ENCODE results near the gene ITSN1.
"Not testable (repeated sequence)": the region's sequence is repeated elsewhere in the genome, so short reads cannot be mapped to it uniquely, and the experiment has no call there.

The ITSN1 gene

DNA sequence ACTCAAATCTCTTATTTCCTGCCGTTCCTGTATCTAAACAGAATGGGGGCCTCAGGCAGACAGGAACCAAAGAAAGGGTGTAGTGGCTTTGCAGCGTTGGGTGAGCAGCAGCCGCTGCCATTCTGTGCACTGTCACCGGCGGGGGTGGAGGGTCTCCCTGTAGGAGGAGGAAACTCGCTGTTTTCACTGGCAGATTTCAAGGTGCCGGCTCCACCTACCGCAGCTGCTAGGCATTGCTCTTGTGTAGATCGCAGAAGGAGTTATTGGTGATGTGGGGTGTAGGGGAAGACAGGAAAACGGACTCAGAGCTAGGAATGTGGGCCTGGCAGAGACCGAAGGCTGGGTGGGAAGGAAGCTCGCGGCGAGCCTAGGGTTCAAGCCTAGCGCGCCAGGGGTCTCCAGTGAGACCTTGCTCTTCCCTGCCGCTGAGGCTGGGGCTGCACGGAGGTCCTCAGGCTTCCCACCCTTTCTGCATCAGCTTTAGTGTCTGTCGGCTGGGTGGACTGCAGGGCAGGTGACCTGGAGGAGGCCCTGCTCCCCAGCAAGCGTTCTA is 252.5 kb downstream of the ITSN1 start:
- DNase-seq (ENCODE audit: low read depth): peak; percentile 39

DNA sequence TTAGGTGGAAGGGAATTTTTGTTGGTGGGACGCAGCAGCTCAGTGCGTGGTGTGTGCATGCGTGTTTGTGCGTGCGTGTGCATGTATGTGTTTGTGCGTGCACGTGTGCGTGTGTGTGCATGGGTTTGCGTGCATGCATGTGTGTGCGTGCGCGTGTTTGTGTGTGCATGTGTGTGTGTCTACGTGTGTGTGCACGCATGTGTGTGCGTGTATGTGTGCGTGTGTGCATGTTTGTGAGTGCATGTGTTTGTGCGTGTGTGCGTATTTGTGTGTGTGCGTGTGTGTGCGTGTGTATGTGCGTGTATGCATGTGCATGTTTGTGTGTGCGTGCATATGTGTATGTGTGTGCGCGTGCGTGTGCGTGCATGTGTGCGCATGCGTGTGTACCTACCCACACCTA is 253.1 kb downstream of the ITSN1 start:
- DNase-seq (ENCODE audit: low read depth): no peak

DNA sequence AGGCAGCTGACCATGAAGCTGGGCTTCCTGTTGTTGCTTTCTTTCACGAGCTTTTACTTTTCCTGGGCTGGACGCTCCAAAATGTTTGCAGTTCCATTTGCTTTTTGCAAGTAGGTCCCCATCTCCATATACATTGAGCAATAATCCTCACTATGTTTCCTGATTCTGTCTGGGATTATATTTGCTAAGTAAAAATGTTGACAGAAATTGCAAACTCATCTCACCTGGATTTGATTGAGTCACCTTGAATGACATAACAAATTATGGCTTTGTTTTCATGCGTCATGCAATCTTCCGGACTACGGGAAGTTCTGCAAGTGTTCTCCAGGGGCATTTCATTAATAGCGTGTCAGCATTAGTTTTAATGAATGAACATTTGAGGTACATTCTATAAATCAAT is 254.4 kb downstream of the ITSN1 start:
- no peak for DNase-seq (ENCODE audit: low read depth)

- DNase-seq (ENCODE audit: low read depth): no peak
Observed at GRCh38 chr21:33897098-33897497, 254.8 kb downstream of the ITSN1 start.

GRCh38 chr21:33897739-33898138 is 255.4 kb downstream of the ITSN1 start:
- no peak for DNase-seq (ENCODE audit: low read depth)

DNA sequence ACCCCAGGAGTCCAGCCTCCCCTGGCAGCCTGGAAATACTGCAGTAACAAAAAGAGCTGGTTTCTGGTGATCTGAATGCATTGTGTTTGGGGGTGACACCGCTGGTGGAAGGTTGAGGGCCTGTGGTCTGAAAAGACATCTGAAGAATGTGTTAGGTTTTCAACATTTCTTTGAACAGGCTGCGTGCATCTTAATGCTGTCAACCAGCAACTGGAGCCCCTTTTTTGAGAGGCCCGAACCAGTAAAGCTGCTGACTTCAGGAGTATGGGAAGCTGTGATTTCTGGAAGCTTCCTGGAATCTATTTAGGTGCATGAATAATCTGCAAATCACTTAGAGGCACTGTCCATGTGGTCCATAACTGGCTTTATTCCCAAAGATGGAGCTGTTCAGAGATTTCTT is 256.3 kb downstream of the ITSN1 start:
- no peak for DNase-seq (ENCODE audit: low read depth)

GRCh38 chr21:33899199-33899598 is 256.9 kb downstream of the ITSN1 start:
- no peak for DNase-seq (ENCODE audit: low read depth)

GRCh38 chr21:33901412-33902288 is 259.3 kb downstream of the ITSN1 start:
- DNase-seq (ENCODE audit: low read depth): no peak

GRCh38 chr21:33902349-33902748 is 260.0 kb downstream of the ITSN1 start:
- no peak for DNase-seq (ENCODE audit: low read depth)

GRCh38 chr21:33904041-33904440 is 261.7 kb downstream of the ITSN1 start:
- no peak for DNase-seq (ENCODE audit: low read depth)

- no peak for DNase-seq (ENCODE audit: low read depth)
Observed at GRCh38 chr21:33908760-33909159, 266.5 kb downstream of the ITSN1 start.

- DNase-seq (ENCODE audit: low read depth): no peak
Observed at GRCh38 chr21:33909756-33910155, 267.5 kb downstream of the ITSN1 start.

DNA sequence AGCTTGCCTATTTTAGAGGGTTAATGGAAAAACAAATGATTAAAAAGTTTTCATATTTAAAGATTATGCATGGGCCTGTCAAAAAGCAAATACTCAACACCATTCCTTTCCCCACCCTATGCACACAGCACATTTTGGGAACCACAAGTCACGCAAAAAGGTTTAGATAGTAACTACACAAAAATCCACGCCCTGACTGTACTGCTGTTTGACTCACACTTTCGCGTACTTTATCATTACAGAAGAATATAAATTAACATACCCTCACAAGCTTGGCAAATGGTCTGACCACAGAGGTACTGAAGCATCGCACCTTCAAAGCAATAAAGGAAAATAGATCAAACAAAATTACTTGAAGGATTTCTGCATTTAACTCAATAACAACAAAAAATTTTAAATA is 271.9 kb downstream of the ITSN1 start:
- DNase-seq (ENCODE audit: low read depth): no peak

DNA sequence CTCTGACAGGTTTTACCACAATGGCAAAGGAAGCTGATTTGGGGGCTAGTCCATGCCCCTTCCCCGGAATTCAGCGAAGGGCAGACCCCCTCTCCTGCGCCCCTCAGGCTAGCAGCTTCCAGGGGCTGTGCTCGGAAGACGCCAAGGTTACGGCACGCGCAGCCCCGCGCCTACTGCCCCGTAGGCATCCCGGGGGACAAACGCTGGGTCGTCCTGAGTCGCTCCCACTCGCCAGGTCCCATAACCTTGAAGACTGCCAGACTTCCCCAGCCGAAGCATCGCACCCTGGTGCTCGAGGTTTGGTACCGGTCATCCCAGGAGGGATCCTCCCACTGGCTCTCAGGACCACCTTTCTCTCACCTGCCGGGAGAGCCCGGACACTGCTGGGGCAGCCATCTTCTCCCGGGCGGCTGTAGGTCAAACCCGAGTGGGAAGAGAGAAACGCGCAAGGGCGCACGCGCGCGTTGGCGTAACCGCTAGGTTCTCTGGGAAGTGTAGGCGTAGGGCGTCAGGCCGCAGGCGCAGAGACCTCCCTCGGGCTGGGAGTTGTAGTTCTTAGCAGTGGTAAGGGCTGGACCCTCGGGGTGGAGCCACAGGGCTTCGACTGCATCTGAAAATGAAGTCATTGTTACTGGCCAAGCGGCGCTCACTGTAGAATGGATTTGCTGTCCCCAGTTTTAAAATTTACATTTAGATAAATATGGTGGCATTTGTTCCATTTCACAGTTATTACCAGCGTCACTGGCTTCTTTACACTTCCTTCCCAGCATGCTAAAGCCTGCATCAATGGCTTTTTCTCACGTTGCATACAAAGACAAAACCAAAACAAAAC is 273.3 kb downstream of the ITSN1 start, which contains the start of gene ATP5PO:
Gene ATP5PO, minus strand, starts transcription at position 437 of the 832 bp plus-strand sequence. Its CDS starts 41 bp downstream, at position 396.
- DNase-seq (ENCODE audit: low read depth): peak; percentile 82

DNA sequence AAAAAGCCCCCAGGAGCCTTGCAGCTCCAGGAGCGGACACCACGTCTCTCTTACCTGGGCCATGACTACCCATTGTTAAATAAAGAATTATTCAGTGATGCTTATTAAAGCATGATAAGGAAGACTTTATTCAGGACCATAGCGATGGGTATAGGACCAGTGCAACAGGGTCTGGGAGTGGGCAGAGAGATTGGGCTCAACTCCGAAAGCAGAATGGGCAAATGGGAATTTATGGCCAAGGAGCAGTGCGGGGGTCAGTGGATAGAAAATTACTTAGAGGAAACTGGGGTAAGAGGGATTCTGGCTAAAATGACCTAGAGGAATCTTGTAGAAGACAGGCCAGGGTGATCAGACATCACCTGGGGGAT is 273.9 kb downstream of the ITSN1 start:
- DNase-seq (ENCODE audit: low read depth): no peak

DNA sequence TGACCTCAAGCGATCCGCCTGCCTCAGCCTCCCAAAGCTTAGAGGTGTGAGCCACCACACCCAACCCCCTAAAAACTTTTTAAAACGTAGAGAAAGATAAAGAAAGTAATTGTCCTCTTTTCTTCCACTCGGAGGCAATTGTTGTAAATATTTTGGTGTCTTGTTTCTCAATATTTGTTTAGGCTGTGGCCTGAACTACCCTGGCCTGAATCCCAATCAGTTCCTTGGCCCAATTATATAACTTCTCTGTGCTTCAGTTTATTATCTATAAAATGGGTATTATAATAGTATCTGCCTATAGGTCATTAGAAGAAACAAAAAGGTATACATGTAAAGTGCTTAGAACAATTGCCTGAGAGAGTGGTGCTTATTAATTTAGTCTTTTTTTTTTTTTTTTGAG is 275.1 kb downstream of the ITSN1 start:
- DNase-seq (ENCODE audit: low read depth): no peak

- no peak for DNase-seq (ENCODE audit: low read depth)
Observed at GRCh38 chr21:33924079-33924765, 281.9 kb downstream of the ITSN1 start.

GRCh38 chr21:33924766-33925100 is 282.4 kb downstream of the ITSN1 start:
- DNase-seq (ENCODE audit: low read depth): no peak

DNA sequence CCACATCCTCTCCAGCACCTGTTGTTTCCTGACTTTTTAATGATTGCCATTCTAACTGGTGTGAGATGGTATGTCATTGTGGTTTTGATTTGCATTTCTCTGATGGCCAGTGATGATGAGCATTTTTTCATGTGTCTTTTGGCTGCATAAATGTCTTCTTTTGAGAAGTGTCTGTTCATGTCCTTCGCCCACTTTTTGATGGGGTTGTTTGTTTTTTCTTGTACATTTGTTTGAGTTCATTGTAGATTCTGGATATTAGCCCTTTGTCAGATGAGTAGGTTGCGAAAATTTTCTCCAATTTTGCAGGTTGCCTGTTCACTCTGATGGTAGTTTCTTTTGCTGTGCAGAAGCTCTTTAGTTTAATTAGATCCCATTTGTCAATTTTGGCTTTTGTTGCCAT is 283.9 kb downstream of the ITSN1 start:
- DNase-seq (ENCODE audit: low read depth): not testable (repeated sequence)

- not testable (repeated sequence) for DNase-seq (ENCODE audit: low read depth)
Observed at GRCh38 chr21:33931052-33931798, 288.9 kb downstream of the ITSN1 start.

DNA sequence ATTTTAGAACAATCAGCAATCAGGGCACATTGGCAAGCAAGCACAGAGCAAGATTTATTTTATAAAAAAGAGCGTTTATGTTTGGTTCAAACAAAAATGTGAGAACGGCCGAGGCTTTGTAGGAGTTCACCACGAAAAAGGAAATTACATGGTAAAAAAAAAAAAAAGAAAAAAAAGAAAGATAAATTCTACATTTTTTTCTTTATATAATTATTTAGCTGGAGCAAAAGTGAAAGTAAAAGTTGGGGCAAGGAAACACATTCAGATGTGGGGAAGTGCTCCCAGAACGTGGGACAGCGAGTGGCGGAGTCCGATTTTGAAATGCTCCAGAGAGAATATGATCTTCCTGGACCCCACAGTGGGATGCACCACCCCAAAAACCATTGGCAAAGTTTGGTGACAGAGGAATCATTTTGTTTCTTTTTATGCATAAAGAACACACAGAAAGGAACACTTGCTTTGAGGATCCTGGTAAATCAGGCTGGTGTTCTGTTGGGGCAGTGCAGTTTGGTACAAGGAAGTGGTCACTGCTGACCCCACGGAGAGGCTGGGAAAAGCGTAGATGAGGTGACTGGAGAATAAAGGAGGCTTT is 289.6 kb downstream of the ITSN1 start:
- DNase-seq (ENCODE audit: low read depth): no peak

Data from GM04503 (cell line).